Measurements from ENCODE around the gene BBS4.

Gene BBS4

GRCh38 chr15:72735111-72735510 is 49.1 kb downstream of the BBS4 start:
- H3K36me3 ChIP-seq, result peaks cover 53 to 80% (median 77%) of the 10 kb centered on the region in 3 donors
- intact Hi-C loops (cut with DNase I; ENCODE audit: low total_unique reads), result no loop called here
- no peaks in the 10 kb centered on the region for H3K9me3 ChIP-seq
- H3K4me3 ChIP-seq, result no peak overlapping the region
- no peak overlapping the region for H3K27ac ChIP-seq
- DNase-seq, result no peak
- TF ChIP-seq CTCF (IDR thresholded peaks at IDR 0.05), result no peak
- H3K27me3 ChIP-seq, result no peaks in the 10 kb centered on the region
- no peaks in the 10 kb centered on the region for H3K4me1 ChIP-seq

GRCh38 chr15:72737061-72737460 is 51.1 kb downstream of the BBS4 start:
- intact Hi-C loops (cut with DNase I; ENCODE audit: low total_unique reads), result no loop called here
- DNase-seq, result no peak
- Histone ChIP-seq H3K4me1 (no peaks in the 10 kb centered on the region), H3K36me3 (peaks cover 60 to 82% (median 67%) of the 10 kb centered on the region in 3 donors), H3K27me3 (no peaks in the 10 kb centered on the region), H3K9me3 (no peaks in the 10 kb centered on the region), H3K27ac (no peak overlapping the region), H3K4me3 (no peak overlapping the region)
- no peak for TF ChIP-seq CTCF (IDR thresholded peaks at IDR 0.05)

GRCh38 chr15:72737723-72738122 is 51.7 kb downstream of the BBS4 start:
- no peaks in the 10 kb centered on the region for H3K4me1 ChIP-seq
- intact Hi-C loops (cut with DNase I; ENCODE audit: low total_unique reads), result no loop called here
- H3K36me3 ChIP-seq, result peaks cover 53 to 76% (median 60%) of the 10 kb centered on the region in 3 donors
- no peak for TF ChIP-seq CTCF (IDR thresholded peaks at IDR 0.05)
- peaks cover 0 to 4% (median 0%) of the 10 kb centered on the region in 3 donors for H3K9me3 ChIP-seq
- no peak overlapping the region for H3K27ac ChIP-seq
- no peak overlapping the region for H3K4me3 ChIP-seq
- no peaks in the 10 kb centered on the region for H3K27me3 ChIP-seq
- DNase-seq, result no peak

- Histone ChIP-seq H3K4me1 (no peaks in the 10 kb centered on the region), H3K27ac (no peak overlapping the region), H3K27me3 (no peaks in the 10 kb centered on the region), H3K9me3 (peaks cover 0 to 4% (median 0%) of the 10 kb centered on the region in 3 donors), H3K4me3 (no peak overlapping the region), H3K36me3 (peaks cover 40 to 59% (median 53%) of the 10 kb centered on the region in 3 donors)
- no peak for DNase-seq
- intact Hi-C loops (cut with DNase I; ENCODE audit: low total_unique reads), result no loop called here
- no peak for TF ChIP-seq CTCF (IDR thresholded peaks at IDR 0.05)
These were observed 54.2 kb downstream of the BBS4 start for GRCh38 chr15:72740219-72740618.

GRCh38 chr15:72749700-72750099 is 63.7 kb downstream of the BBS4 start:
- no peak for TF ChIP-seq CTCF (IDR thresholded peaks at IDR 0.05)
- Histone ChIP-seq H3K9me3 (no peaks in the 10 kb centered on the region), H3K4me1 (peaks cover 0 to 7% (median 2%) of the 10 kb centered on the region in 4 donors), H3K27ac (no peak overlapping the region), H3K27me3 (no peaks in the 10 kb centered on the region), H3K36me3 (peaks cover 28 to 33% (median 30%) of the 10 kb centered on the region in 3 donors), H3K4me3 (no peak overlapping the region)
- intact Hi-C loops (cut with DNase I; ENCODE audit: low total_unique reads), result loop anchor here (5.0 kb wide), 1 partner anchor 1342 kb away; no protein-coding TSS in a partner anchor
- DNase-seq, result no peak
